Liver (tissue), 3 donors: ENCODE results near the gene PCDHGB3.
"Not testable (repeated sequence)": the region's sequence is repeated elsewhere in the genome, so short reads cannot be mapped to it uniquely, and the experiment has no call there.

Experiments used
- CTCF ChIP-seq: fragments of 150-350 bp; IDR thresholded peaks from 2 replicates; pipeline ENCODE4 v1.5.1; 2017; ENCODE audit warnings: improper control_type of control experiment, low read depth, low read length; ENCODE audit not compliant: missing input control
- EGR1 ChIP-seq, 2 donors: IDR thresholded peaks; 2 replicates each; pipeline ENCODE4 v1.6.1; 2016 to 2018; ENCODE audit warnings: antibody characterized with exemption in 2 of 2, low read depth in 2 of 2
- GABPA ChIP-seq, 2 donors: IDR thresholded peaks in 1 of 2; conservative IDR thresholded peaks in 1 of 2; 2 replicates each; pipeline ENCODE4 v1.6.1; 2016; ENCODE audit warnings: antibody characterized with exemption in 2 of 2, mild to moderate bottlenecking in 1 of 2, moderate library complexity in 1 of 2
- HNF4A ChIP-seq, 2 donors: conservative IDR thresholded peaks; 2 replicates each; pipeline ENCODE4 v1.6.1; 2016; ENCODE audit warnings: antibody characterized with exemption in 2 of 2, mild to moderate bottlenecking in 2 of 2
- JUND ChIP-seq, 2 donors: IDR thresholded peaks; 2 replicates each; pipeline ENCODE4 v1.6.1; 2016; ENCODE audit warnings: antibody characterized with exemption in 2 of 2
- RAD21 ChIP-seq, 2 donors: IDR thresholded peaks; 2 replicates each; pipeline ENCODE4 v1.6.1; 2016; ENCODE audit warnings: antibody characterized with exemption in 2 of 2, mild to moderate bottlenecking in 2 of 2
- REST ChIP-seq: IDR thresholded peaks from 2 replicates; pipeline ENCODE4 v1.6.1; 2016; ENCODE audit warnings: antibody characterized with exemption, mild to moderate bottlenecking
- RXRA ChIP-seq, 2 donors: IDR thresholded peaks; 2 replicates each; pipeline ENCODE4 v1.6.1; 2017 to 2018; ENCODE audit warnings: antibody characterized with exemption in 2 of 2, mild to moderate bottlenecking in 1 of 2
- SP1 ChIP-seq: IDR thresholded peaks from 2 replicates; pipeline ENCODE4 v1.6.1; 2018; ENCODE audit warnings: antibody characterized with exemption, mild to moderate bottlenecking
- TAF1 ChIP-seq: conservative IDR thresholded peaks from 2 replicates; pipeline ENCODE4 v1.6.1; 2016; ENCODE audit warnings: antibody characterized with exemption, mild to moderate bottlenecking
- TF ChIP-seq, protein P1 (sequence below): IDR thresholded peaks from 2 replicates; pipeline ENCODE4 v1.6.1; 2016; ENCODE audit warnings: antibody characterized with exemption
- donor health status: healthy.
- donor health status: healthy.

- not testable (repeated sequence) for TF ChIP-seq CTCF; HNF4A (conservative IDR thresholded peaks at IDR 0.05); REST; TAF1; SP1; RAD21 (IDR thresholded peaks at IDR 0.05); GABPA (IDR thresholded peaks at IDR 0.05 in 1 of 2, conservative IDR thresholded peaks at IDR 0.05 in 1 of 2); EGR1 (IDR thresholded peaks at IDR 0.05; ENCODE audit: low read depth in 2 of 2); RXRA (IDR thresholded peaks at IDR 0.05); JUND (IDR thresholded peaks at IDR 0.05)
- TF ChIP-seq, protein P1, sequence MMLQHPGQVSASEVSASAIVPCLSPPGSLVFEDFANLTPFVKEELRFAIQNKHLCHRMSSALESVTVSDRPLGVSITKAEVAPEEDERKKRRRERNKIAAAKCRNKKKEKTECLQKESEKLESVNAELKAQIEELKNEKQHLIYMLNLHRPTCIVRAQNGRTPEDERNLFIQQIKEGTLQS, result not testable (repeated sequence)
These were observed 24.6 kb downstream of the PCDHGB3 start for GRCh38 chr5:141394401-141395187.
